Parietal lobe (tissue), 2 donors: ENCODE results near the gene ZMAT5. TPM values are rescaled to one million over a fixed set of nuclear protein-coding genes. Genes with fewer than 3 reads are reported as not detected.

Experiments
- small RNA-seq: library from RNA; depleted of rRNA; stranded (forward); fragments of <200 nt; gene quantifications from one replicate; pipeline ENCODE3, GENCODE V24; 2014; ENCODE audit warnings: low replicate concordance
- total RNA-seq: library from RNA; depleted of rRNA; stranded (reverse); fragments of >200 nt; gene quantifications from one replicate; pipeline ENCODE4 v1.2.3, GENCODE V29; 2014

Gene ZMAT5
- total RNA-seq = 11.9 TPM

GRCh38 chr22:29766632-29767170 is at the start of gene ZMAT5:
ZMAT5 (minus strand) TSS chr22:29767007; CDS start chr22:29748544, 18,463 bp downstream.

GRCh38 chr22:29767171-29768051 is 604 bp upstream of the ZMAT5 start, which contains the start of gene UQCR10:
UQCR10 (plus strand) TSS chr22:29767369; CDS start chr22:29767399, 30 bp downstream.

DNA sequence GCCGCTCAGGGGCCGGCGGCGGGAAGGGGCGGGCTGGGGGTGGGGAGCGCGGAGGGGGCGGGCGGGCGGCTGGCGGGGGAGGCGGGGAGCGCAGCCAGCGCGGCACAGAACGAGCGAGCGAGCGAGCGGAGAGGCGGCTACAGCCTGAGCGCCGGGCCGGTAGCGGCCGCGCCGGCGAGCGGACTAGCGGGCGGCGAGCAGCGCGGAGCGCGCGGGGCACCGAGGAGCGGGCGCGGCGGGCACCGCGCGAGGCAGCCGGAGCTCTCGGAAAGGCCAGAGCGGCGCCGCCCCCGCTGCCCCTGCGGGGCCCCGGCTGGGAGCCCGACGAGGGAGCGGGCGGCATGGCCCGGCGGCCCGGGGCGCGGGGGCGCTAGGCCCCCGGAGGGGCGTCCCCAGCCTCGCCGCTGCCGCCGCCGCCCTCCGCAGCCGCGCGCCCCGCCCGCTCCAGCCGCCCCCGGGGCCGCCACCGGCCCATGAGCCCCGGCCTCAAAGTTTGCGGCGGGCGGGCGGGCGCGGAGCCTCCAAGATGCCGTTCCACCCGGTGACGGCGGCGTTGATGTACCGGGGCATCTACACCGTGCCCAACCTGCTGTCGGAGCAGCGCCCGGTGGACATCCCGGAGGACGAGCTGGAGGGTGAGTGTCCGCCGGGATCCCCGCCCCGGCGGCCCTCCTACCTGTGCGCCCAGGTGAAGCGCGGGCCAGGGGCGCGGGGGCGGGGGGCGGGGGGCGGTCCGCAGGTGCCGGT is 46.7 kb downstream of the ZMAT5 start, which contains the start of gene CABP7:
Gene CABP7 (plus strand): TSS at position 105 of the 747 bp plus-strand sequence. CDS start 422 bp downstream, at position 527.

Small RNA genes lying within 50 kb of the gene (small RNA-seq; reads per million reads assigned to genes)
- gene AC004882.2 = not detected
- gene RF00019 = not detected

Other genes with a start within 250 kb of the ZMAT5 start
- gene THOC5, start 213.2 kb downstream of the ZMAT5 start, total RNA-seq = 67.0 TPM
- 93.3 TPM for gene NIPSNAP1, start 185.9 kb downstream of the ZMAT5 start, total RNA-seq
- gene NF2, start 163.4 kb downstream of the ZMAT5 start, total RNA-seq = 43.8 TPM
- 1.9 TPM for gene CABP7, start 47.0 kb downstream of the ZMAT5 start, total RNA-seq
- 35.4 TPM for gene UQCR10, start 362 bp upstream of the ZMAT5 start, total RNA-seq
- gene ASCC2, start 71.3 kb upstream of the ZMAT5 start, total RNA-seq = 45.7 TPM
- gene MTMR3, start 116.2 kb upstream of the ZMAT5 start, total RNA-seq = 132 TPM